ENCODE results near the gene CAB39.
A peak's percentile ranks its signal among the peaks of the same experiment; 100 is the strongest.
"Not testable (repeated sequence)": the region's sequence is repeated elsewhere in the genome, so short reads cannot be mapped to it uniquely, and the experiment has no call there.

CAB39 gene

DNA sequence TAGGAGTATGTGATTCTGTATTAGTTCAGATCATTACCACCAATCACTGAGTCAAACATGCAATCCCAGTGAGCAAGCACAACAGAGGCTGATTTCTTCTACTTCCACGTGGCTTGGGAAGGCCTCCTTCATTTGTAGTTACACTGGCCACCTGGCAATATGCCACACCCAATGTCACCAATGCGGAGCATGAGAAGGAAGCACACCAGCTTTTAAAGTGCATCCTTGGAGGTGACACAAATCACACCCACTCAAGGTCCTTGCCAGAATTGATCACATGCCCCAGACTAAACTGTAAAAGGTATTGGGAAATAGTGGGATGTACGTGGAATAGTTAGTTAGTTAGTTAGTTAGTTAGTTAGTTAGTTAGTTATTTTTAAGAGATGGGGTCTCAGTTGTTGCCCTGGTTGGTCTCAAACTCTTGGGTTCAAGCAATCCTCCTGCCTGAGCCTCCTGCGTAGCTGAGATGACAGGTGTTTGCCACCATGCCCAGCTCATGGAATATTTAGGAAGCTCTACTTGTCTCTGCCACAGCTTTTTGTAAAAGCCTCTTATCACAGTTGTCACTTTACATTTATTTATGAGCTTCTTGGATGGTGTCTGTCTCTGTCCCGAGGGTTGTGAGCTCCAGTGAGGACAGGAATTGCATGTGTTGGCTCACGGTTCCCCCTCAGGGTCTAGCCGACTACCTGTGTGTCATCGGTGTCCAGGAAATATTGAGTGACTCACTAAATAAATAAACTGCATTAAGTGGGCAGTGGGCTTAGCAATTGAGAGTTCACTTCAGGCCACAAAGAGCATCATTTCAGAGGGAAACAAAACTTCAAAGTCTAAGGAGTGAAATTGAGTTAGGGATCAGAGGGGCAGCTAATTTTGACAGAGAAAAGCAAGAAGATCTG lies 28.1 kb upstream of the CAB39 start:
- no peak for DNase-seq

DNA sequence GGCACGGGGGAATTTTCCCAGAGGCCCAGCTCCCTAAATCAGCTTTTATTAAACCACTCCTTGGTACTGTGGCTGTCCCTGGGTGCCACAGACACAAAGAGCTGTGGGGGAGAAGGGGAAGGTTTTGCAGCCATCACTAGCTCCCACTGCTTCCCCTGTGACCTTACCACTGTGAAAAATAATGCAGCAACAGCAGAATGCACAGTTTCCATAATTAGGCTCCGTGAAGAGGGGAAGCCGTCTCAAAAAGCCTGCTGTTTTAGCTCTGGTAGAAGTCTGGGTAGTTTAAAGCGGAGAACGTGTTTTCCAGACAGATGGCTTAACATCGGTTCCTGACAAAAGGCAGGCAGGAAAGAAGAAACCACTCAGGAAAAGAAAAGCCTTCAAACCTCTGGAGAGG lies 27.5 kb upstream of the CAB39 start:
- no peak for DNase-seq

DNA sequence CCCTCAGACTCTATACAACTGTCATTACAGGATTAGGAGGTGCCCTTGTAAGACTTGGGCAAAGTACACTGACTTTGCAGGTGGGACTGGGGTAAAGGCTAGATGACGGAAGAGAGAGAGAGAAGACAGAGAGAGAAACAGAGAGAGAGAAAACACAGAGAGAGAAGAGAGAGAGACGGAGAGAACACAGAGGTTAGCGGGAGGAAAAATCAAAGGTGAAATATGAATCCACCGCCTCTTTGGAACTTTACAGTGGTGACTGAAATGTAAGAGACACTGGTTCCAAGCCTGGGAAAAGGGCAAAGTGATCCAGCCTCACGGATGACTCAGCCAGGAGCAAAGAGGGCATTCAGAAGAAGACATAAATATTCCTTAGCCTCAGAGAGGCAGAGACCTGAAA lies 25.1 kb upstream of the CAB39 start:
- DNase-seq, result no peak

GRCh38 chr2:230688490-230688889 lies 24.2 kb upstream of the CAB39 start:
- DNase-seq, result no peak

DNA sequence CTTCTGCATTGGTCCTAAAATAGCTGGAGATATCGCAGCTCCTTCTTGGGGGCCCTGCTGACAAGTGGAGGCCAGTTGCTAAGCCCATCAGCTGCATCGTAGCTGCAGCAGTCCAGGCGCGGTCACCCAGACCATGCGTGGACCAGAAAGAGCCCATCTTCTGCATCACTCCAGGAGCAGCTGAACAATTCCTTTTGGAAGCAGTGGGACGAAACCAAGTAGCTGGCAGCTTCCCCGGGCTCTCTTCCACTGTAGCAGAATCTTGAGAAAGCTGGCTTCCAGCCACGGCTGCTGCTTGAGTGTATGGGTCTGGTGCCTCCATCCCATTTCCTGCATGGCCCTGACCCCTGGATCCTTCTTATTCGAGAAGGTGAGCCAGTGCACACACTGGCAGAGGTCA lies 22.2 kb upstream of the CAB39 start:
- DNase-seq, result no peak

DNA sequence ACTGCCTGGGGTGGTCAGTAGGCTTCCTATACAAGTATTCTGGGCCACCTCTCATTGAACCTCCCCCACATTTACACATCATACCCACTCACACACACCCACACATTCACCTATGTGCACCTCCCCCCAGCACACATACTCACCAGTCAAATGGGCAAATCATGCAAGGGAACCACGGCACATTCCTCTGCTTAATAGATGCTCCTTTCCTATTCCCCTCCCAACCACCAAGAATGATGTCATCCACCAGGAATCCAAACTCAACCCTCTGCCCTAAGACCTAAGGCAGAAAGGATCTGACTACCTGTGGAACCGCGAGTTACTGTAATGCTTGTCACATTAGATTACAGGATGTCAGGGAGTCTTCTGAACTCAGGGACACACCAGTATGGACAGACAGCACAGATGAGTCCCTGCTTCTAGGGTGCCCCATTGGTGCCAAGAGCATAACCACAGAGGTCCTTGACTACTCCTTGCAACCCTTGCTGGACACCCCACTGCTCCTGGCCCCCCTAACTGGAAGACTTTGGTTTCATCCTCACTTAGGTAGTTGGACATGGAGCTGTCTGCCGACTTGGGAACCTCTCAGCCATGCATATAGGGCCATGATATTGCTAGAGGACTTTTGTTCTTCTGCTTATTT lies 21.5 kb upstream of the CAB39 start:
- no peak for DNase-seq

DNA sequence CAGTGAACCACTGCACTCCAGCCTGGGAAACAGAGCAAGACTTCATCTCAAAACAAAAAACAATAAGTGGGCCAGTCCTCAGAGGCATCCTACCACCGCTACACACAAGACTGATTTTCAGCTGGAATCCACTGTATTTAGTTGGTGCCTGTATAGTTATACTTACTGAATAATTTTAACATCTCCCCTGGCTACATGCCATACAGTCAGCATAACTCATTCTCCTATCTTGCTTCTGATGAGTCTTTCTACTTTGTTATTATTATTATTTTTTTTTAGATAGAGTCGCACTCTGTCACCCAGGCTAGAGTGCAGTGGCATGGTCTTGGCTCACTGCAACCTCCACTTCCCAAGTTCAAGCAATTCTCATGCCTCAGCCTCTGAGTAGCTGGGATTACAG lies 19.9 kb upstream of the CAB39 start:
- no peak for DNase-seq

DNA sequence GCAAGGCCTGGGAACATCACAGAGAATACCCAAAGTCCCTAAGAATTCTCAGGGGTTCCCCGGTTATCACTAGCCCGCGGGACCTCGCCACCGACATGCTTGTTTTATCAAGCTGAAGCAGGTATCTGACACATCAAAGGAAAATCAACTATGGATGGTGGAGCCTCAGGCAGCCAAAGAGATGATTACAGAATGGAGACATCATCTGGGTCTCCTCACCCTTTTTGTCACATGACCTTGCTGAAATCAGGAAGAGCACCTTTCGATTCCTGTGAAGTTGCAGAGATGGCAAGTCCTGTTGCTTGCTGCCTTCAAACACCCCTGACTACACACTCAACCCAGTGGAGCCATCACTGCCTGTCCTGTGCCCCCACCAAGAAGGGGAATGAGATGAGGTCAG lies 19.2 kb upstream of the CAB39 start:
- no peak for DNase-seq

DNA sequence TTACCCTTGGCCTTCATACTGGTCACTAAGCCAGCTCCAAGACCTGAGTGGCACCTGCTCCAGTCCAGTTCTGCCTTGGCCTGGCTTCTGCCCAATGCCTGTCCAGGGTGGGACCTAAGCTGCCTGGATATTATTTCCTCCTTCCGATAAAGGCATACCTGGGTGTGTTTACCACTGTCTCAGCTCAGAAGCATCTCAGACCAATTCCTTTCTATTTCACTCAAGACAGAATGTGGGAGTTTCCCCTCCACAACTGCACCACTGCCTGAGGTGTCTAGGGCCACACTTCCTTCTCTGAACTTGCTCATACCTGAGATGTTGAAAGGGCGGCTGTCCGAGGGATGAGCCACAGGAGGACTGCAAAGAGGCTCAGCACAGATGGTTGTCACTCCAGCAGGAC lies 18.4 kb upstream of the CAB39 start:
- DNase-seq, result no peak

GRCh38 chr2:230695551-230695950 lies 17.1 kb upstream of the CAB39 start:
- no peak for DNase-seq

GRCh38 chr2:230696670-230697069 lies 16.0 kb upstream of the CAB39 start:
- DNase-seq, result no peak

GRCh38 chr2:230697676-230698075 lies 15.0 kb upstream of the CAB39 start:
- DNase-seq, result no peak

- not testable (repeated sequence) for DNase-seq
Measured at GRCh38 chr2:230698753-230699152, 13.9 kb upstream of the CAB39 start.

DNA sequence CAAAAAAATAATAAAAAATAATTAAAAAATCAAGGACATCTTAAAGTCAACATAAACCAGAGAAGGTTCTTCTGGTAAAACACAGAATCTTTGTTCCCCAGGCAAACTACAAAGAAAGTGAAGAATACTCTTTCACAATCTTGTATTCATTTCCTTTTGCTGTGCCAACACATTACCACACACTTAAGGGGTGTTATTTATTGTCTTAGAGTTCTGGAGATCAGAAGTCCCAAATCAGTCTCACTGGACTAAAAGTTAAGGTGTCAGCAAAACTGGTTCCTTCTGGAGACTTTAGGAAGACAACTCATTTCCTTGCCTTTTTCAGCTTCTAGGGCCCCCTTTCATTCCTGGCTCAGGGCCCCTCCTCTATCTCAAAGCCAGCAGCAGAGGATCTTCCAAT lies 12.2 kb upstream of the CAB39 start:
- peak; percentile 38 for DNase-seq

DNA sequence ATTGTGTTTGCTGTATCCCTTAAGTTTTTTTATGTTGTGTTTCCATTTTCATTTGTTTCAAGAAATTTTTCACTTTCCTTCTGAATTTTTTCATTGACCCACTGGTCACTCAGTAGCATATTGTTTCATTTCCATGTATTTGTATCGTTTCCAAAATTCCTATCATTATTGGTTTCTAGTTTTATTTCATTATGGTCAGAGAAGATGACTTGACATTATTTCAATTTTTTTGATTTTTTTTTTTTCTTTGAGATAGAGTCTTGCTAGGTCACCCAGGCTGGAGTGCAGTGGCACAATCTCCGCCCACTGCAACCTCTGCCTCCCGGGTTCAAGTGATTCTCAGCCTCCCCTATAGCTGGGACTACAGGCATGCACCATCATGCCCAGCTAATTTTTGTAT lies 11.3 kb upstream of the CAB39 start:
- DNase-seq, result no peak

DNA sequence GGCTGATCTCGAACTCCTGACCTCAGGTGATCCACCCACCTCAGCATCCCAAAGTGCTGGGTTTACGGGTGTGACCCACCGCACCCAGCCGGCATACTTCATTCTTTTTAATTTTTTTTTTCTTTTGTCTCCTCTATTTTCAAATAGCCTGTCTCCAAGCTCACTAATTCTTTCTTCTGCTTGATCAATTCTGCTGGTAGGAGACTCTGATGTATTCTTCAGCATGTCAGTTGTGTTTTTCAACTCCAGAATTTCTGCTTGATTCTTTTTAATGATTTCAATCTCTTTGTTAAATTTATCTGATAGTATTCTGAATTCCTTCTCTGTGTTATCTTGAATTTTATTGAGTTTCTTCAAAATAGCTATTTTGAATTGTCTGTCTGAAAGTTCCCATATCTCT lies 10.2 kb upstream of the CAB39 start:
- DNase-seq, result not testable (repeated sequence)

- DNase-seq, result no peak
Measured at GRCh38 chr2:230703514-230703913, 9.1 kb upstream of the CAB39 start.

DNA sequence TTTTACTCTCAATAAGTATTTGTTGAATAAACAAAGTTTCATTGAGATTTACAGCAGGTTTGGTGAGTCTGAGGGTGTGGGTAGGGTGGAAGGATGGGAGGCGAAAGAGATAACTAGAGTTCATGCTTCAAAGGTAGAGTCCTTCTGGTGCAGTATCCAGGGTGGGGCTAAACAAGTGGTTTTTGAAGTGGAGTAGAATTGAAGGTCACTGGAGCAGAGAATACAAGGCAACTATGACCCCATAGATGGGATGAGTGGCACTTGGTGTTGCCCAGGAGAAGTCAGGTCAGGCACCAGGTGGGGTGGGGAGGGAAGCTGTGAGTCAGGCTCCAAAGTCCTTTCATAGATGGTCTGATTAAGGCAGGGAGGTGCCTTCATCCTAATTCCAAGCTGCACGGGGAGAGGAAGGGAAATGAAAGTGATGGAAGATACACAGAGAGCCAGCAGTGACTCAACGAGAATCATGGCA lies 6.6 kb upstream of the CAB39 start:
- no peak for DNase-seq

GRCh38 chr2:230706966-230707365 lies 5.7 kb upstream of the CAB39 start:
- no peak for DNase-seq

DNA sequence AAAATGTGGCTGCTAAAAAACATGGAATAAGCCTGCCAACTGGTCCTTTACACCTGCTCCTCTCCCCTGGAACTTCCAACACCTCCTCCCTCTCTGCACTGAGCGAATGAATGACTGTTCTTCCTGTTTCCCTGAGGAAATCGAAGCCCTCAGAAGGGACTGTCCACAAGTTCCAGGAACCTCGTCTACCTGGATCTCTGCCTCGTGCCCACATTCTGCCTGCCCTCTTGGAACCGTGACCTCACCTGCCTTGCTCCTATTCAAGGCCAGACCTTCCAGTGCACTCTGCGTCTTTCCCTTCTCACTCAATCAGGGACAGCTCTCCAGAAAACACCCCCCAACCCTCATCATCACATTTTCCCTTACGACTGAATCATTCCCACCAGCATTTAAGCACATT lies 4.4 kb upstream of the CAB39 start:
- DNase-seq, result no peak

- peak; percentile 43 for DNase-seq
Measured at GRCh38 chr2:230711224-230711623, 1.4 kb upstream of the CAB39 start.

GRCh38 chr2:230713331-230714135 lies 891 bp downstream of the CAB39 start:
- DNase-seq, result peak; percentile 95

GRCh38 chr2:230714136-230714480 lies 1.5 kb downstream of the CAB39 start:
- peak; percentile 63 for DNase-seq

GRCh38 chr2:230715201-230715600 lies 2.6 kb downstream of the CAB39 start:
- DNase-seq, result peak; percentile 37

Data from hematopoietic multipotent progenitor cell treated with erythropoietin and hydrocortisone succinate and interleukin-3 and kit ligand, for 6 days (in vitro differentiated cells).